HL-60 (cell line): ENCODE measurements around the gene MSH4.
"Not testable (repeated sequence)": the region's sequence is repeated elsewhere in the genome, so short reads cannot be mapped to it uniquely, and the experiment has no call there.

ENCODE experiments used
- DNase-seq, 2 experiments: peaks; one replicate each; pipeline ENCODE4 v3.0.0-alpha.2; 2010 to 2020; ENCODE audit warnings: low read depth in 1 of 2, low spot score in 1 of 2
- H3K27ac ChIP-seq: fragments of 250-450 bp; sonication (Bioruptor Pico); replicated peaks from 2 replicates; pipeline ENCODE4 v1.5.1; 2020; ENCODE audit warnings: mild to moderate bottlenecking, moderate library complexity
- H3K27me3 ChIP-seq: fragments of 250-450 bp; sonication (Bioruptor Pico); 2 replicates; pipeline ENCODE4 v1.5.1; 2021; ENCODE audit warnings: mild to moderate bottlenecking, moderate library complexity; ENCODE audit not compliant: insufficient read depth, poor library complexity, severe bottlenecking
- H3K4me3 ChIP-seq: replicated peaks from 2 replicates; pipeline ENCODE4 v1.5.1; 2011; ENCODE audit warnings: mild to moderate bottlenecking, control low read depth, low read length; ENCODE audit not compliant: insufficient read depth
- GABPA ChIP-seq: IDR thresholded peaks from 2 replicates; pipeline ENCODE4 v1.6.1; 2012; ENCODE audit warnings: low read depth
- POLR2AphosphoS5 ChIP-seq: IDR thresholded peaks from 2 replicates; pipeline ENCODE4 v1.6.1; 2012; ENCODE audit warnings: low read depth
- SPI1 ChIP-seq: IDR thresholded peaks from 2 replicates; pipeline ENCODE4 v1.6.1; 2012; ENCODE audit warnings: low read depth, mild to moderate bottlenecking, borderline replicate concordance
- TF ChIP-seq, protein P1 (sequence below): IDR thresholded peaks from one replicate; pipeline ENCODE4 v1.5.1; 2011; ENCODE audit warnings: low read length, control low read depth, inconsistent platforms; ENCODE audit not compliant: insufficient read depth
- TF ChIP-seq, protein P2 (sequence below): IDR thresholded peaks from 2 replicates; pipeline ENCODE4 v1.6.1; 2012; ENCODE audit warnings: low read depth; ENCODE audit not compliant: insufficient replicate concordance

MSH4 gene

DNA sequence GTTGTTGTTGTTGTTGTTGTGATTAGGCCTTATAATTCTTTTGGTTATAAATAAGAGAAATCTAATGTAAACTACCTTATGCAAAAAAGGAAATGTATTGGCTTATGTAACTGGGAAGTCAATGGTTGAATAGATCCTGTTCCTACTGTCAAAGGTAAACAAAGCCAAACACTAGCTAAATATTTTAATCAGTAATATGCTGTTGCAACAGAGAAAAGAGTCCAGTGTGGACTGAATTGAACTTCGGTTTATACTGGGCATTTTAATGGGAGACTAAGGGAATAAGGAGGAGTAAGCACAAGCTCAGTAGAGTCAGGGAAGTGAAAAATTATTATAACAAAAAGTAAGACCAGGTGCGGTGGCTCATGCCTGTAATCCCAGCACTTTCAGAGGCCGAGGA lies 15.4 kb downstream of the MSH4 start:
- no peak for DNase-seq
- no peak overlapping the region for H3K4me3 ChIP-seq
- TF ChIP-seq, protein P1, sequence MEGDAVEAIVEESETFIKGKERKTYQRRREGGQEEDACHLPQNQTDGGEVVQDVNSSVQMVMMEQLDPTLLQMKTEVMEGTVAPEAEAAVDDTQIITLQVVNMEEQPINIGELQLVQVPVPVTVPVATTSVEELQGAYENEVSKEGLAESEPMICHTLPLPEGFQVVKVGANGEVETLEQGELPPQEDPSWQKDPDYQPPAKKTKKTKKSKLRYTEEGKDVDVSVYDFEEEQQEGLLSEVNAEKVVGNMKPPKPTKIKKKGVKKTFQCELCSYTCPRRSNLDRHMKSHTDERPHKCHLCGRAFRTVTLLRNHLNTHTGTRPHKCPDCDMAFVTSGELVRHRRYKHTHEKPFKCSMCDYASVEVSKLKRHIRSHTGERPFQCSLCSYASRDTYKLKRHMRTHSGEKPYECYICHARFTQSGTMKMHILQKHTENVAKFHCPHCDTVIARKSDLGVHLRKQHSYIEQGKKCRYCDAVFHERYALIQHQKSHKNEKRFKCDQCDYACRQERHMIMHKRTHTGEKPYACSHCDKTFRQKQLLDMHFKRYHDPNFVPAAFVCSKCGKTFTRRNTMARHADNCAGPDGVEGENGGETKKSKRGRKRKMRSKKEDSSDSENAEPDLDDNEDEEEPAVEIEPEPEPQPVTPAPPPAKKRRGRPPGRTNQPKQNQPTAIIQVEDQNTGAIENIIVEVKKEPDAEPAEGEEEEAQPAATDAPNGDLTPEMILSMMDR, result no peak
- TF ChIP-seq, protein P2, sequence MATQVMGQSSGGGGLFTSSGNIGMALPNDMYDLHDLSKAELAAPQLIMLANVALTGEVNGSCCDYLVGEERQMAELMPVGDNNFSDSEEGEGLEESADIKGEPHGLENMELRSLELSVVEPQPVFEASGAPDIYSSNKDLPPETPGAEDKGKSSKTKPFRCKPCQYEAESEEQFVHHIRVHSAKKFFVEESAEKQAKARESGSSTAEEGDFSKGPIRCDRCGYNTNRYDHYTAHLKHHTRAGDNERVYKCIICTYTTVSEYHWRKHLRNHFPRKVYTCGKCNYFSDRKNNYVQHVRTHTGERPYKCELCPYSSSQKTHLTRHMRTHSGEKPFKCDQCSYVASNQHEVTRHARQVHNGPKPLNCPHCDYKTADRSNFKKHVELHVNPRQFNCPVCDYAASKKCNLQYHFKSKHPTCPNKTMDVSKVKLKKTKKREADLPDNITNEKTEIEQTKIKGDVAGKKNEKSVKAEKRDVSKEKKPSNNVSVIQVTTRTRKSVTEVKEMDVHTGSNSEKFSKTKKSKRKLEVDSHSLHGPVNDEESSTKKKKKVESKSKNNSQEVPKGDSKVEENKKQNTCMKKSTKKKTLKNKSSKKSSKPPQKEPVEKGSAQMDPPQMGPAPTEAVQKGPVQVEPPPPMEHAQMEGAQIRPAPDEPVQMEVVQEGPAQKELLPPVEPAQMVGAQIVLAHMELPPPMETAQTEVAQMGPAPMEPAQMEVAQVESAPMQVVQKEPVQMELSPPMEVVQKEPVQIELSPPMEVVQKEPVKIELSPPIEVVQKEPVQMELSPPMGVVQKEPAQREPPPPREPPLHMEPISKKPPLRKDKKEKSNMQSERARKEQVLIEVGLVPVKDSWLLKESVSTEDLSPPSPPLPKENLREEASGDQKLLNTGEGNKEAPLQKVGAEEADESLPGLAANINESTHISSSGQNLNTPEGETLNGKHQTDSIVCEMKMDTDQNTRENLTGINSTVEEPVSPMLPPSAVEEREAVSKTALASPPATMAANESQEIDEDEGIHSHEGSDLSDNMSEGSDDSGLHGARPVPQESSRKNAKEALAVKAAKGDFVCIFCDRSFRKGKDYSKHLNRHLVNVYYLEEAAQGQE, result no peak
- TF ChIP-seq POLR2AphosphoS5 (no peak), SPI1 (no peak), GABPA (no peak)
- no peak overlapping the region for H3K27ac ChIP-seq
- H3K27me3 ChIP-seq, result no peaks in the 10 kb centered on the region

DNA sequence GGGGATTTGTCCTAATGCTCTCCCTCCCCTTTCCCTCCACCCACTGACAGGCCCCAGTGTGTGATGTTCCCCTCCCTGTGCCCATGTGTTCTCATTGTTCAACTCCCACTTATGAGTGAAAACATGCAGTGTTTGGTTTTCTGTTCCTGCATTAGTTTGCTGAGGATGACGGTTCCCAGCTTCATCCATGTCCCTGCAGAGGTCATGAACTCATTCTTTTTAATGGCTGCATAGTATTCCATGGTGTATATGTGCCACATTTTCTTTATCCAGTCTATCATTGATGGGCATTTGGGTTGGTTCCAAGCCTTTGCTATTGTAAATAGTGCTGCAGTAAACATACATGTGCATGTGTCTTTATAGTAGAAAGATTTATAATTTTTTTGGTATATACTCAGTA lies 26.9 kb downstream of the MSH4 start:
- not testable (repeated sequence) for H3K4me3 ChIP-seq, H3K27ac ChIP-seq, H3K27me3 ChIP-seq, DNase-seq

DNA sequence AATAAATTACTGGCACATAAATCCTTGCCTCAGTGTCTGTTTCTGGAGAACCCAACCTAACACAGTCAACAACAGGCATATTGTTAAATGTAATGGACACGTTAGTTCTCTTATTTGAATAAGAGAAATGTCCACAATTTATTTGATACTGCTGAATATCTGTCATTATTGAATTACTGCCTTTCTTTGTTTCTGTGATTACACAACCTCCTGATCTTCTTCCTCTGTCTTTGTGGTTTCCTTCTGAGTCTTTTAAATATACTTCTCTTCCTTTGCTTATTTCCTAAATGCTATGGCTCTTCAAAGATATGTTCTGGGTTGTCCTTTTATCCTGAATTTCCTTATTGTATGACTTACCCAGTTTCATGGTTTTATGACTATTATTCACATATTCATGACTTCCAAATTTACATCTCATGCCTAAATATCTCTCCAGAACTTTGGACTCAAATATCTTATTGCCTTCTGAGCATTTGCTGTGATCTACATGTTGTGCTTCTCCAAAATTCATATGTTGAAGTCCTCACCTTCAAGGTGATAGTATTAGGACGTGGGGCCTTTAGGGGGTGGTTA lies 39.9 kb downstream of the MSH4 start:
- Histone ChIP-seq H3K4me3 (no peak overlapping the region), H3K27me3 (no peaks in the 10 kb centered on the region), H3K27ac (no peak overlapping the region)
- no peak for DNase-seq
- TF ChIP-seq SPI1 (no peak), GABPA (no peak), POLR2AphosphoS5 (no peak)
- TF ChIP-seq, protein P2, result no peak
- TF ChIP-seq, protein P1, result no peak

DNA sequence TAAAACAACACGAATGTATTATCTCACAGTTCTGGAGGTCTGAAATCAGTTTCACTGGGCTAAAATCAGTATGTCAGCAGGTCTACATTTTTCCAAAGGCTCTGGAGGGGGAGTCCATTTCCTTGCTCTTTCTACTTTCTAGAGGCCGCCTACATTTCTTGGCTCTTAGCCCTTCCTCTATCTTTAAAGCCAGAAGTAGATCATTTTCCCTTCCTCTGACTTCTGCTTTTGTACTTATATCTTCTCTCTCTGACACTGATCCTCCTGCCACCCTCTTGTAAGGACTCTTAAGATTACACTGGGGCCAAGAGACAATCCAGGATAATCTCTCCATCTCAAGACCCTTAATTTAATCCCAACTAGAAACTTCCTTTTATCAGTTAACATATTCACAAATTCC lies 41.4 kb downstream of the MSH4 start:
- Histone ChIP-seq H3K27me3 (no peaks in the 10 kb centered on the region), H3K27ac (no peak overlapping the region), H3K4me3 (no peak overlapping the region)
- TF ChIP-seq GABPA, result no peak
- no peak for TF ChIP-seq POLR2AphosphoS5
- TF ChIP-seq, protein P1, result no peak
- TF ChIP-seq SPI1, result peak; percentile 68
- TF ChIP-seq, protein P2, result no peak
- DNase-seq, result no peak
